Measurements from ENCODE around the gene C7orf33. TPM values are rescaled to one million over a fixed set of nuclear protein-coding genes. Genes with fewer than 3 reads are reported as not detected.

C7orf33 gene
- total and polyA plus RNA-seq, 2 experiments from 2014 or later, result not detected

DNA sequence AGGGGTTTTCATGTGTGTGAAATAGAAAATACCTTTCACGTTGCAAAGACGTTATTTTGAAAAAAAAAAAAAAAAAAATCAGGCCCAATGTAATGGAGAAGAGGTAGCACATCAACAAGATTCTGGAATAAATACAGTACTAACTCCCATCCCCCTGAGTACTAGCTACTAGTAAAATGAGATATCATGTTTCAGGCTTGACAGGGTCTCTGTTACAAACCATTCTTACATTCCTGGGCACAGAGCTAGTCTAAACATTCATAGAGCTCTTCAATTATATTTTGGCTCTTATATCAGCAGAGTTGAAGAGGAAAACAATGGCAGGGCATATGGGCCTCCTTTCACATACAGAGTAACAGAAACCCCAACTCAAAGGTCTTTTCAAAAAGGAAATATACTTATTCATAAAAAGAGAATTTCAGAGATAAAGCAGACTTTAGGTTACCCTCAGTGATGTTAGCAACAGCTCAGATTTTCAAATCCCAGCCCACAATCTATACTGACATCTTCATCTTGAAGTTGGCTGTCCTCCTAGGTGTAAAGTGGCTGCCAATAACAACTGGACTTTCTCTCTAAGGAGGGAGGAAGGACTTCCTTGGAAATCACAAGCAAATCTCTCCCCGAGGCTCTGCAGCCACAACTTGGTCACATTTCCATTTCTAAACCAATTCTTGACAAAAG is 18.6 kb downstream of the C7orf33 start:
- H3F3A ChIP-seq (replicated peaks; ENCODE audit: low read depth), result 0 out of 2 replicates have a peak, but pooled peaks cover 4% of the 10 kb centered on the region
- H3K4me1 Mint-ChIP-seq, result peaks cover 44% of the 10 kb centered on the region
- no peak overlapping the region; the same call in 1 of the 2 replicates for H2AFZ ChIP-seq
- H3K36me3 Mint-ChIP-seq (ENCODE audit: low read depth), result peaks cover 9% of the 10 kb centered on the region; the same call in 2 of the 3 replicates
- H4K20me1 ChIP-seq (replicated peaks; ENCODE audit: insufficient read depth), result no peaks in the 10 kb centered on the region
- no peaks in the 10 kb centered on the region for H3K79me2 ChIP-seq (replicated peaks; ENCODE audit: insufficient read depth)
- no peak for TF ChIP-seq POLR2AphosphoS5 (IDR thresholded peaks at IDR 0.05; ENCODE audit: low read depth)
- TF ChIP-seq ZNF114 (CRISPR knock-in tag; IDR thresholded peaks at IDR 0.05), result no peak
- TF ChIP-seq, protein P1, sequence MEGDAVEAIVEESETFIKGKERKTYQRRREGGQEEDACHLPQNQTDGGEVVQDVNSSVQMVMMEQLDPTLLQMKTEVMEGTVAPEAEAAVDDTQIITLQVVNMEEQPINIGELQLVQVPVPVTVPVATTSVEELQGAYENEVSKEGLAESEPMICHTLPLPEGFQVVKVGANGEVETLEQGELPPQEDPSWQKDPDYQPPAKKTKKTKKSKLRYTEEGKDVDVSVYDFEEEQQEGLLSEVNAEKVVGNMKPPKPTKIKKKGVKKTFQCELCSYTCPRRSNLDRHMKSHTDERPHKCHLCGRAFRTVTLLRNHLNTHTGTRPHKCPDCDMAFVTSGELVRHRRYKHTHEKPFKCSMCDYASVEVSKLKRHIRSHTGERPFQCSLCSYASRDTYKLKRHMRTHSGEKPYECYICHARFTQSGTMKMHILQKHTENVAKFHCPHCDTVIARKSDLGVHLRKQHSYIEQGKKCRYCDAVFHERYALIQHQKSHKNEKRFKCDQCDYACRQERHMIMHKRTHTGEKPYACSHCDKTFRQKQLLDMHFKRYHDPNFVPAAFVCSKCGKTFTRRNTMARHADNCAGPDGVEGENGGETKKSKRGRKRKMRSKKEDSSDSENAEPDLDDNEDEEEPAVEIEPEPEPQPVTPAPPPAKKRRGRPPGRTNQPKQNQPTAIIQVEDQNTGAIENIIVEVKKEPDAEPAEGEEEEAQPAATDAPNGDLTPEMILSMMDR (conservative IDR thresholded peaks at IDR 0.05; ENCODE audit: low read depth in 2 of 2), result no peak
- no peak for TF ChIP-seq ZNF331 (CRISPR knock-in tag; IDR thresholded peaks at IDR 0.05; ENCODE audit: low read depth)
- TF ChIP-seq, protein P2, sequence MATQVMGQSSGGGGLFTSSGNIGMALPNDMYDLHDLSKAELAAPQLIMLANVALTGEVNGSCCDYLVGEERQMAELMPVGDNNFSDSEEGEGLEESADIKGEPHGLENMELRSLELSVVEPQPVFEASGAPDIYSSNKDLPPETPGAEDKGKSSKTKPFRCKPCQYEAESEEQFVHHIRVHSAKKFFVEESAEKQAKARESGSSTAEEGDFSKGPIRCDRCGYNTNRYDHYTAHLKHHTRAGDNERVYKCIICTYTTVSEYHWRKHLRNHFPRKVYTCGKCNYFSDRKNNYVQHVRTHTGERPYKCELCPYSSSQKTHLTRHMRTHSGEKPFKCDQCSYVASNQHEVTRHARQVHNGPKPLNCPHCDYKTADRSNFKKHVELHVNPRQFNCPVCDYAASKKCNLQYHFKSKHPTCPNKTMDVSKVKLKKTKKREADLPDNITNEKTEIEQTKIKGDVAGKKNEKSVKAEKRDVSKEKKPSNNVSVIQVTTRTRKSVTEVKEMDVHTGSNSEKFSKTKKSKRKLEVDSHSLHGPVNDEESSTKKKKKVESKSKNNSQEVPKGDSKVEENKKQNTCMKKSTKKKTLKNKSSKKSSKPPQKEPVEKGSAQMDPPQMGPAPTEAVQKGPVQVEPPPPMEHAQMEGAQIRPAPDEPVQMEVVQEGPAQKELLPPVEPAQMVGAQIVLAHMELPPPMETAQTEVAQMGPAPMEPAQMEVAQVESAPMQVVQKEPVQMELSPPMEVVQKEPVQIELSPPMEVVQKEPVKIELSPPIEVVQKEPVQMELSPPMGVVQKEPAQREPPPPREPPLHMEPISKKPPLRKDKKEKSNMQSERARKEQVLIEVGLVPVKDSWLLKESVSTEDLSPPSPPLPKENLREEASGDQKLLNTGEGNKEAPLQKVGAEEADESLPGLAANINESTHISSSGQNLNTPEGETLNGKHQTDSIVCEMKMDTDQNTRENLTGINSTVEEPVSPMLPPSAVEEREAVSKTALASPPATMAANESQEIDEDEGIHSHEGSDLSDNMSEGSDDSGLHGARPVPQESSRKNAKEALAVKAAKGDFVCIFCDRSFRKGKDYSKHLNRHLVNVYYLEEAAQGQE (IDR thresholded peaks at IDR 0.05; ENCODE audit: unreplicated experiment), result no peak
- TF ChIP-seq STAT1 (IDR thresholded peaks at IDR 0.05; ENCODE audit: unreplicated experiment), result no peak
- TF ChIP-seq EZH2 (IDR thresholded peaks at IDR 0.05; ENCODE audit: low read depth, unreplicated experiment), result no peak
- no peak for TF ChIP-seq NANOG (IDR thresholded peaks at IDR 0.05; ENCODE audit: borderline replicate concordance)
- TF ChIP-seq JUNB (IDR thresholded peaks at IDR 0.05; ENCODE audit: unreplicated experiment), result no peak
- TF ChIP-seq, protein P3, sequence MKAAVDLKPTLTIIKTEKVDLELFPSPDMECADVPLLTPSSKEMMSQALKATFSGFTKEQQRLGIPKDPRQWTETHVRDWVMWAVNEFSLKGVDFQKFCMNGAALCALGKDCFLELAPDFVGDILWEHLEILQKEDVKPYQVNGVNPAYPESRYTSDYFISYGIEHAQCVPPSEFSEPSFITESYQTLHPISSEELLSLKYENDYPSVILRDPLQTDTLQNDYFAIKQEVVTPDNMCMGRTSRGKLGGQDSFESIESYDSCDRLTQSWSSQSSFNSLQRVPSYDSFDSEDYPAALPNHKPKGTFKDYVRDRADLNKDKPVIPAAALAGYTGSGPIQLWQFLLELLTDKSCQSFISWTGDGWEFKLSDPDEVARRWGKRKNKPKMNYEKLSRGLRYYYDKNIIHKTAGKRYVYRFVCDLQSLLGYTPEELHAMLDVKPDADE (IDR thresholded peaks at IDR 0.05), result no peak
- H3K27me3 Mint-ChIP-seq (ENCODE audit: insufficient read depth, low read depth, poor library complexity), result peaks cover 10% of the 10 kb centered on the region
- H3K4me3 Mint-ChIP-seq, result no peak overlapping the region
- DNase-seq (ENCODE audit: low spot score), result no peak
- ATAC-seq, result no peak
- peaks cover 7% of the 10 kb centered on the region; the same call in 2 of the 3 replicates for H3K9me3 Mint-ChIP-seq
- H3K9me2 ChIP-seq (ENCODE audit: insufficient read depth), result no peaks in the 10 kb centered on the region
- no peaks in the 10 kb centered on the region for H3K27me3 ChIP-seq (ENCODE audit: insufficient read depth)
- no peak overlapping the region for H3K4me3 ChIP-seq
- H3K27ac ChIP-seq (ENCODE audit: low read depth), result no peak overlapping the region
- H3K36me3 ChIP-seq (ENCODE audit: insufficient read depth), result no peaks in the 10 kb centered on the region
- peaks cover 26% of the 10 kb centered on the region for H3K4me1 ChIP-seq (ENCODE audit: insufficient read depth)
- 0 out of 2 replicates have a peak overlapping the region, but pooled peaks have one; percentile 19 for H3K4me2 ChIP-seq
- H3K27ac Mint-ChIP-seq, result no peak overlapping the region; the same call in 1 of the 2 replicates
